ENCODE data around the gene SMARCE1. TPM values are rescaled to one million over a fixed set of nuclear protein-coding genes. Genes with fewer than 3 reads are reported as not detected.

Gene SMARCE1
- total and polyA plus RNA-seq, 2 experiments from 2014 or later = 99.9 to 103 TPM

DNA sequence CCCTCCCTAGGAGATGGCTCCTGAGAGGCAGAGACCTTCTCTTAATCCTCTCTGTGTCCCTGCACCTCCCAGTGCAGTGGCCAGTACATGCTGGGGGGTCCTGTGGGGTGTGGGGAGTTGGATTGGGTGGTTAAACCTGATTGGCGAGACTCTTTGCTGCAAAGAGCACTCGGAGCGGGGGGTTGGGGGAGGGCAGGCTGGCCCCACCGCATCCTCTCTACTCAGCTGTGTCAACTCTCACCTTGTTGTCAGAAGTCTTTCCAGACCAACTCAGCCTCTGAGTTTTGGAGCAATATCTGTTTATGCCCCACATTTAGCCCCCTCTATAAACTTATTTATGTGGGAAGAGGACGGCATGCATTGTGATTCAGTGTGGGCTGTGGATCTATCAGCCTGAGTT is 40.0 kb downstream of the SMARCE1 start:
- Histone ChIP-seq H3K4me2 (no peak overlapping the region), H3K4me3 (no peak overlapping the region), H3K4me1 (ENCODE audit: insufficient read depth) (peaks cover 2% of the 10 kb centered on the region), H3K27ac (no peak overlapping the region), H2AFZ (no peak overlapping the region), H3K9me2 (replicated peaks; ENCODE audit: insufficient read depth) (no peaks in the 10 kb centered on the region), H3K27me3 (no peaks in the 10 kb centered on the region), H3K36me3 (replicated peaks; ENCODE audit: insufficient read depth, low read depth) (no peaks in the 10 kb centered on the region), H4K20me1 (ENCODE audit: insufficient read depth, poor library complexity, severe bottlenecking) (no peaks in the 10 kb centered on the region), H3K79me2 (no peaks in the 10 kb centered on the region), H3K9me3 (ENCODE audit: low read depth) (no peaks in the 10 kb centered on the region)
- TF ChIP-seq EZH2phosphoT487 (IDR thresholded peaks at IDR 0.05; ENCODE audit: low read depth, severe bottlenecking, unreplicated experiment) = no peak
- TF ChIP-seq EZH2 (IDR thresholded peaks at IDR 0.05; ENCODE audit: borderline replicate concordance) = no peak
- TF ChIP-seq, protein P1, sequence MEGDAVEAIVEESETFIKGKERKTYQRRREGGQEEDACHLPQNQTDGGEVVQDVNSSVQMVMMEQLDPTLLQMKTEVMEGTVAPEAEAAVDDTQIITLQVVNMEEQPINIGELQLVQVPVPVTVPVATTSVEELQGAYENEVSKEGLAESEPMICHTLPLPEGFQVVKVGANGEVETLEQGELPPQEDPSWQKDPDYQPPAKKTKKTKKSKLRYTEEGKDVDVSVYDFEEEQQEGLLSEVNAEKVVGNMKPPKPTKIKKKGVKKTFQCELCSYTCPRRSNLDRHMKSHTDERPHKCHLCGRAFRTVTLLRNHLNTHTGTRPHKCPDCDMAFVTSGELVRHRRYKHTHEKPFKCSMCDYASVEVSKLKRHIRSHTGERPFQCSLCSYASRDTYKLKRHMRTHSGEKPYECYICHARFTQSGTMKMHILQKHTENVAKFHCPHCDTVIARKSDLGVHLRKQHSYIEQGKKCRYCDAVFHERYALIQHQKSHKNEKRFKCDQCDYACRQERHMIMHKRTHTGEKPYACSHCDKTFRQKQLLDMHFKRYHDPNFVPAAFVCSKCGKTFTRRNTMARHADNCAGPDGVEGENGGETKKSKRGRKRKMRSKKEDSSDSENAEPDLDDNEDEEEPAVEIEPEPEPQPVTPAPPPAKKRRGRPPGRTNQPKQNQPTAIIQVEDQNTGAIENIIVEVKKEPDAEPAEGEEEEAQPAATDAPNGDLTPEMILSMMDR (IDR thresholded peaks at IDR 0.05; ENCODE audit: poor library complexity) = no peak
- no peak for DNase-seq (ENCODE audit: low spot score)
- WGBS (ENCODE audit: low lambda C conversion rate, missing lambda C conversion rate) = 80% methylated on average over 5 of the region's 5 CpGs

DNA sequence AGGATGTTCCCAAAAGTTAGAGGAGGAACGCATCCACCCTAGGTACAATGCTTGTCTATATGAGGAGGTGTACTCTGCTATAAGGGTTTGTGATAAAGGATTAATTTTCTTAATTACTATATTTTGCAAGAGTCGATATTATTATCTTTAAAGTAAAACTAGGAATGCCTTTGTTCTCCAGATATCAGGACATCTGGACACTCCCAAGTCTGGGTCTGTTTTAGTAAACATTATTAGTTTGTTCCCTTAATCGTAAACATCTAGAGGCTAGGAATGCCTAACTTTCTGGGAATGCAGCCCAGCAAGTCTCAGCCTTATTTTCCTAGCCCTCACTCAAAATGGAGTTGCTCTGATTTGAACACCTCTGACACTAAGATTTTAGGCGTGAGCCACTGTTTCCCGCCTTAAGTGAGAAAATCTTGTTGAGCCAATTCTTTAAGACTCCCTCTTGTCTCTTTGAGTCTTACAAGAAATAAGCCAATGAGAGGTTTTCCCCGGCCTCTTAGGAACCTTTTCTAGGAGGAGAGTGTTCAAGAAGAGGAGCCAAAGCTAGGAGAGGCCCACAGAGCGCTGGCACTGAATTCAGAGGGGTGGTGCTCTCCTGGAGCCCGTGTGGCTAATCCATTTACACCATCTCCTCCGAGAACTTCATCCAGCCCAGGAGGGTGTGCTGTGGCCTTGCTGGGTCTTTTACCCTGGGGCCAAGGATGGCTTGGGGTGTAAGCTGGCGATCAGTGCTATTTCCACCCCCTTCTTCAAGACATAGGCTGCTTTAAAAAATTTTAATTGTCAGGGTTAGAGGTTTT is 40.9 kb downstream of the SMARCE1 start:
- Histone ChIP-seq H3K27me3 (no peaks in the 10 kb centered on the region), H3K27ac (peak overlapping the region; percentile 66), H4K20me1 (ENCODE audit: insufficient read depth, poor library complexity, severe bottlenecking) (no peaks in the 10 kb centered on the region), H3K36me3 (replicated peaks; ENCODE audit: insufficient read depth, low read depth) (no peaks in the 10 kb centered on the region), H3K9me3 (ENCODE audit: low read depth) (no peaks in the 10 kb centered on the region), H3K79me2 (no peaks in the 10 kb centered on the region), H3K9me2 (replicated peaks; ENCODE audit: insufficient read depth) (no peaks in the 10 kb centered on the region), H3K4me2 (no peak overlapping the region), H2AFZ (no peak overlapping the region), H3K4me3 (no peak overlapping the region), H3K4me1 (ENCODE audit: insufficient read depth) (peaks cover 2% of the 10 kb centered on the region)
- no peak for TF ChIP-seq EZH2phosphoT487 (IDR thresholded peaks at IDR 0.05; ENCODE audit: low read depth, severe bottlenecking, unreplicated experiment)
- no peak for DNase-seq (ENCODE audit: low spot score)
- WGBS (ENCODE audit: low lambda C conversion rate, missing lambda C conversion rate) = 62% methylated on average over 10 of the region's 10 CpGs

DNA sequence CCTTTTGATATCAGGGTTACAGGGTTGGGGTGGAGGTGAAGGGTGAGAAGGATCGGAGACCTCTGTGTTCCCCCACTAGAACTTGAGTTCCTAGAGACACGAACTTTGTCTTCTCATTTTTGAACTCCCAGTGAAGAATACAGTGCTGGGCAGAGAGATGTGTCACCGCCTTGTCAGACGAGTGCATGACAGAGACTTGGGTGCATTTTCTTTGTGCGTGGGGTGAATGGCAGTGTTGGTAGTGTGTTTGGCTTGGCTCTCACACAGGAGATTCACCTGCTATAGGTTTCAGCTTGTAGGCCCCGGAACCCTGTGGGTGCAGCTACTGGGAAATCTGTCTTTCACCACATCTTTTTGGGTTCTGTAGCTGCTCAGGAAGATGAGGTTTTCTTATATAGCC is 42.3 kb downstream of the SMARCE1 start:
- H3K27ac ChIP-seq = no peak overlapping the region
- H2AFZ ChIP-seq = no peak overlapping the region
- no peak overlapping the region for H3K4me3 ChIP-seq
- no peaks in the 10 kb centered on the region for H3K27me3 ChIP-seq
- H4K20me1 ChIP-seq (ENCODE audit: insufficient read depth, poor library complexity, severe bottlenecking) = no peaks in the 10 kb centered on the region
- TF ChIP-seq EZH2phosphoT487 (IDR thresholded peaks at IDR 0.05; ENCODE audit: low read depth, severe bottlenecking, unreplicated experiment) (no peak), EZH2 (IDR thresholded peaks at IDR 0.05; ENCODE audit: borderline replicate concordance) (no peak)
- TF ChIP-seq, protein P1 (IDR thresholded peaks at IDR 0.05; ENCODE audit: poor library complexity) = no peak
- H3K4me2 ChIP-seq = no peak overlapping the region
- no peak for DNase-seq (ENCODE audit: low spot score)
- H3K4me1 ChIP-seq (ENCODE audit: insufficient read depth) = peaks cover 2% of the 10 kb centered on the region
- no peaks in the 10 kb centered on the region for H3K79me2 ChIP-seq
- H3K9me2 ChIP-seq (replicated peaks; ENCODE audit: insufficient read depth) = no peaks in the 10 kb centered on the region
- WGBS (ENCODE audit: low lambda C conversion rate, missing lambda C conversion rate) = 98% methylated on average over 6 of the region's 6 CpGs
- no peaks in the 10 kb centered on the region for H3K9me3 ChIP-seq (ENCODE audit: low read depth)
- no peaks in the 10 kb centered on the region for H3K36me3 ChIP-seq (replicated peaks; ENCODE audit: insufficient read depth, low read depth)

DNA sequence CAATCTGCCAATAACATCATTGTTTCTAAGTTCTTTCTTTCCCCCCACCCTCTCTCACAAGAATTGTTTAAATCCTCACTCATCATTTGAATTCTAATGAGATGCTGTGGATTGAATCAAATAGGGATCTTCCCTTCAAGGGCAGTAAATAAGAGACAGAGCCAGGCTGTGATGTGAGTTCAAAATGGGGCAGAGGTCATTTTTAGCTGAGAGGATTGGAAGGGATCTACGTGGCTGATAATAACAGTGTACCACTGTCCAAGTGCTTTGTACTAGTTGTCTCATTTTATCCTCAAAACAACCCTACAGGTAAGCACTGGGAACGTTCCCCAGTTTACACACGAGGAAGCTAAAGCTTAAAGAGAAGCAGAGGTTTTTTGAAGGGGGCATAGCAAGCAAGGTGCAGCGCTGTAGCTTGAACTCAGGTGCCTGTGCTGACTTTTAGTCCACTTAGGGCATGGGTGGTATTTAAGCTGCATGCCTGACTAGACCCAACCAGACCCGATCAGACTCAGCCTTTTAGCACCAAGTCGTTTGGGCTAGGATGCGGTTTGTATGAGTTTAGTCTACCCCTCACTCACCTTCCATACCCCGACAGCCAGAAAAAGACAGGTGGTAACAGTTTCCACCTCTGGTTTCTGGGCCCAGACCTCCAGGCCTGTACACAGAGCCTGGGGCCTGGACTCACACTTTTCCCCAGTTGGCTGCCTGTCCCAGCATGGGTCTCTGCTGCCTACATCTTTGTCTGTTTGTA is 43.1 kb downstream of the SMARCE1 start:
- no peaks in the 10 kb centered on the region for H4K20me1 ChIP-seq (ENCODE audit: insufficient read depth, poor library complexity, severe bottlenecking)
- H3K27ac ChIP-seq = no peak overlapping the region
- H3K27me3 ChIP-seq = no peaks in the 10 kb centered on the region
- no peak overlapping the region for H2AFZ ChIP-seq
- H3K79me2 ChIP-seq = no peaks in the 10 kb centered on the region
- DNase-seq (ENCODE audit: low spot score) = no peak
- H3K9me2 ChIP-seq (replicated peaks; ENCODE audit: insufficient read depth) = no peaks in the 10 kb centered on the region
- WGBS (ENCODE audit: low lambda C conversion rate, missing lambda C conversion rate) = 86% methylated on average over 8 of the region's 8 CpGs
- H3K4me3 ChIP-seq = no peak overlapping the region
- no peak overlapping the region for H3K4me2 ChIP-seq
- H3K9me3 ChIP-seq (ENCODE audit: low read depth) = no peaks in the 10 kb centered on the region
- peaks cover 2% of the 10 kb centered on the region for H3K4me1 ChIP-seq (ENCODE audit: insufficient read depth)
- H3K36me3 ChIP-seq (replicated peaks; ENCODE audit: insufficient read depth, low read depth) = no peaks in the 10 kb centered on the region
- TF ChIP-seq EZH2 (IDR thresholded peaks at IDR 0.05; ENCODE audit: borderline replicate concordance) (no peak), EZH2phosphoT487 (IDR thresholded peaks at IDR 0.05; ENCODE audit: low read depth, severe bottlenecking, unreplicated experiment) (no peak)
- TF ChIP-seq, protein P1 (IDR thresholded peaks at IDR 0.05; ENCODE audit: poor library complexity) = no peak

Data from hepatocyte (in vitro differentiated cells).